SK-N-SH (cell line): Measurements from ENCODE around the gene MTURN.

Experiments
- CHD2 ChIP-seq: fragments of 150-350 bp; IDR thresholded peaks from 2 replicates; pipeline ENCODE4 v1.6.1; 2018; ENCODE audit warnings: low read length; ENCODE audit not compliant: partially characterized antibody
- CTCF ChIP-seq: fragments of 200-600 bp; sonication (generic); IDR thresholded peaks from 2 replicates; pipeline ENCODE4 v1.6.1; 2017; ENCODE audit warnings: antibody characterized with exemption, mild to moderate bottlenecking, moderate library complexity
- ELF1 ChIP-seq: IDR thresholded peaks from 2 replicates; pipeline ENCODE4 v1.4.0; 2012
- FOXJ3 ChIP-seq: sonication (generic); formaldehyde crosslinking; IDR thresholded peaks from 2 replicates; pipeline ENCODE4 v1.5.1; 2020; ENCODE audit warnings: mild to moderate bottlenecking, missing genetic modification reagents
- GABPA ChIP-seq: IDR thresholded peaks from 2 replicates; pipeline ENCODE4 v1.4.0; 2012; ENCODE audit warnings: low read depth, mild to moderate bottlenecking
- IRF3 ChIP-seq: fragments of 150-350 bp; IDR thresholded peaks from 2 replicates; pipeline ENCODE4 v1.6.1; 2016; ENCODE audit warnings: mild to moderate bottlenecking, low read depth, low read length
- JUND ChIP-seq: IDR thresholded peaks from 2 replicates; pipeline ENCODE4 v1.4.0; 2012
- MAX ChIP-seq: IDR thresholded peaks from 2 replicates; pipeline ENCODE4 v1.4.0; 2012; ENCODE audit warnings: low read depth
- MXI1 ChIP-seq: IDR thresholded peaks from 2 replicates; pipeline ENCODE4 v1.6.1; 2012; ENCODE audit warnings: mild to moderate bottlenecking, low read depth, low read length, improper control_type of control experiment
- POLR2AphosphoS5 ChIP-seq: IDR thresholded peaks from 2 replicates; pipeline ENCODE4 v1.6.1; 2012; ENCODE audit warnings: low read depth, low read length
- REST ChIP-seq: IDR thresholded peaks from 2 replicates; pipeline ENCODE4 v1.6.1; 2012; ENCODE audit warnings: mild to moderate bottlenecking, low read depth, low read length, moderate library complexity
- RFX5 ChIP-seq: IDR thresholded peaks from 2 replicates; pipeline ENCODE4 v1.6.1; 2012; ENCODE audit warnings: mild to moderate bottlenecking, improper control_type of control experiment, low read length
- RXRA ChIP-seq: IDR thresholded peaks from 2 replicates; pipeline ENCODE4 v1.4.0; 2012; ENCODE audit warnings: low read depth, mild to moderate bottlenecking, borderline replicate concordance
- TAF1 ChIP-seq: IDR thresholded peaks from 2 replicates; pipeline ENCODE4 v1.6.1; 2012; ENCODE audit warnings: low read depth, mild to moderate bottlenecking, low read length, moderate library complexity, borderline replicate concordance

GRCh38 chr7:30183749-30184369 is 49.1 kb downstream of the MTURN start:
- TF ChIP-seq CTCF (no peak), REST (no peak), IRF3 (no peak), TAF1 (no peak), MAX (no peak), ELF1 (no peak), CHD2 (no peak), POLR2AphosphoS5 (no peak), MXI1 (no peak), RFX5 (no peak), GABPA (no peak), FOXJ3 (CRISPR knock-in tag) (no peak), JUND (no peak), RXRA (no peak)
